HUDEP-2 (cell line): Measurements from ENCODE around the gene SKA3.

Experiments
- DNase-seq, 76 experiments: peaks; one replicate each; lab custom pipeline; 2025; ENCODE audit not compliant: unreplicated experiment in 76 of 76; lab: John Stamatoyannopoulos, UW

Gene SKA3

DNA sequence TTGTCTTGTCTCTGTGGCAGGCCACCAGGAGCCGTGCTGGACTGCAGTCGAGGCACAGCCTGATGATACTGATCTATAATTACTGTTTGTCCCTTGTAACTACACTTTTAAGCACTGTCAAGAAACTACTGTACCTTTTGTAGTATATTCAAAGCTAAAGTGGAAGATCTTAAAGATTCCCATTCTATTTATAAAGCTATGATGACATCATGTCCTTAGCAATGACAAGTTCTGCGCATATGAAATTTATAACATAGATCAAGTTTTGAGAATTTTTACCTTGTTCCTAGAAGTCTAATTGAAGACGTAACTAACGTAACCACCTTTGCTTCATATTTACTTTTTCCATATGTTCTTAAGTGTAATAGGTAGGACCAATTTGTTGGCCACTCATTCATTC lies 58.2 kb downstream of the SKA3 start:
- no peak for DNase-seq

DNA sequence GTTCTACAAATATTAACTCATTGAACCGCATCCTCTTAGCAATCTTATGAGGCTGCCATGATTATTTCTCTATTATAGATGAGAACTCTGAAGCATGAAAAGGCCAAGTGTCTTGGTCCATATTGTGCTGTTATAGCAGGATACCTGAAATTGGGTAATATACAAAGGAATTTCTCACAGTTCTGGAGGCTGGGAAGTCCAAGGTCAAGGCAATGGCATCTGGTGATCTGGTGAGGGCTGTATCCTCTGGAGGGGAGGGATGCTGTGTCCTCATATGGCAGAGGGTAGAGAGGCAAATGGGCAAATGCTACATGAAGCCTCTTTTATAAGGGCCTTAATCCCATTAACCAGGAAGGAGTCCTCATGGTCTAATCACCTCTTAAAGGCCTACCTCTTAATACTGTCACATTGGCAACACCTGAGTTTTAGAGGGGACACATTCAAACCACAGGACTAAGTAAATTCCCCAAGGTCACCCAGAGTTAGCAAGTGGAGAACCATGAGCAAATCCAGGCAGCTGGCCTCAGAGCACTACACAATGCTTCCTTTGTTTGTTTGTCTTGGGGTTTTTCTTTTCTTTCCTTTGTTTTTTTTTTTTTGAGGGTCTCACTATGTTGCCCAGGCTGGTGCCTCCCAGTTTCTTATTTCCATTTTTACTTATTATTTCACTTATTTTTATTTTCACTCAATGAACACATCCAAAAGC lies 59.1 kb downstream of the SKA3 start:
- DNase-seq, result no peak

DNA sequence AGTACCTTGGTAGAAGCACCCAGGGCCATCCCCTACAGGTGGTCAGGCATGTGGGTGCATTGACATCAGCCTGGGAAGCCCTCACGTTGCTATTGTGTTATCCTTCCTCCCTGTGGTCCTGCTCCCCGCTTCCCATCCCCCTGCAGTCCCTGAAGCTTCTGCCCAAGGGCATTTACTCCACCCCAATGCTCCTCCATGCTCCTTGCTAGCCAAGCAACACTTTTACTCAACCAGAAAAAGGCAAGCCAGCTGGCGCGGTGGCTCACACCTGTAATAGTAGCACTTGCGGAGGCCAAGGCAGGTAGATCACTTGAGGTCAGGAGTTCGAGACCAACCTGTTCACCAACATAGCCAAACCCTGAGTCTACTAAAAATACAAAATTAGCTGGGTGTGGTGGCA lies 60.2 kb downstream of the SKA3 start:
- no peak for DNase-seq

DNA sequence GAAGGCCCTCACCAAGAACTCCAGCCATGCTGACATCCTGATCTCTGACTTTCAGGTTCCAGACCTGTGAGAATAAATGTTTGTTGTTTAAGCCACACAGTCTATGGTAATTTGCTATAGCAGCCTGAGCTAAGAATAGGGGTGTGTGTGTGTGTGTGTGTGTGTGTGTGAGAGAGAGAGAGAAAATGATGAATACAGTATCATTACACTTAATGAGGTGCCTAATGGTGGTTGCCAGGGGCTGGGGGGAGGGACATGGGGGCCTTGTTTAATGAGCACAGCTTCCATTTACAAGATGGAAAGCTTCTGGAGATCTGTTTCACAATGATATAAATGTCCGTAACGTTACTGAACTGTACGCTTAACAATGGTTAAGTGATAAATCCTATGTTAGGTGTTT lies 61.1 kb downstream of the SKA3 start:
- no peak for DNase-seq

DNA sequence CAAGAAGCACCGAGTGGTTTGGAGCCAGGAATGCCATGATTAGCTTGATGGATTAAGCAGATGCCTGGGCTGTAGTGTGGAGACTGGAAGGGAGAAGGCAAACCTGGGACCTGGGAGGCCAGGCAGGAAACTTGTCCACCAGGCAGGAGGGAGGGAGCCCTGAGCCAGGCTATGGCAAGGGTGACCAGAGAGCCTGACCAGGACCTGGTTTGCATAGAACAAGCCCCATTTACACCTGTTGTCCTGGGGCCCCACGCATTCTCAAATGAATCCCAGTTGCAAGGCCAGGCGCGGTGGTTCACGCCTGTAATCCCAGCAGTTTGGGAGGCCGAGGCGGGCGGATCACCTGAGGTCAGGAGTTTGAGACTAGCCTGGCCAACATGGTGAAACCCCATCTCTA lies 64.8 kb downstream of the SKA3 start:
- no peak for DNase-seq

DNA sequence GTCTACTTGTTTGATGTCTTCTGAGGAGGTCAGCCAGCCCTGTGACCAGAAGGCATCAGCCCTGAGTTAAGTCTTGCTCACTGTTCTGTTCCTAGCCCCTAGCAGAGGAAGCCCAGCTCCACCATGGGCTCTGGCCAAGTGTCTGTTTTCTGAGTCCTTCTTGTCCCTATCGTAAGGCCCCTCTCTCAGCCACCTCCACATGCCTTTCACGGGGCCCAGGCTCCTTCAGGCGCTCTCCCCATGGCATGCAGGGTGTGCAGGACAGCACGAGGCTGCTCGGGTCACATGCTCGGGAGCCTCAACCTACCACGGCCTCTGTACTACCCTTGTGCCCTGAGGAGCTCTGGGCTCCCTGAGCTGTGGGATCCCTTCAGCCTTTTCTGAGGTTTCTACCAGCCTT lies 67.2 kb downstream of the SKA3 start:
- DNase-seq, result no peak

DNA sequence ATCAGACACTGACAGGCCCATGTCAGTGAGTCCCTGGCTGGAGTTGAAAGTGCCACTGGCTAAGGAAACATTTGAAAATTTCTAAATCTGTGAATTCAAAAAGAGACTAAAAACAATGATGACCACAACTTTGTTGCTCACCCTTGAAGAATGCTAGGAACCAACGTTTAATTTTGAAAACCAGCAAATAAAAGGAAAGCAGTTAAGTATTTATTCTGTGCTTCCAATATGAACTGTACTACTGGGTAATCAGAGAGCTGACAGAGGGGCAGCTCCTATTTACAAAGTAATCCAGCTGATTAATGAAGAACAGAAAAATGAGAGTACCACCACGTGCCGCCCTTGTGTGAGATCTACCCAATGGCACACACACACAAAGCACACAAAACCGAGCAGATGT lies 70.3 kb downstream of the SKA3 start:
- DNase-seq, result no peak

DNA sequence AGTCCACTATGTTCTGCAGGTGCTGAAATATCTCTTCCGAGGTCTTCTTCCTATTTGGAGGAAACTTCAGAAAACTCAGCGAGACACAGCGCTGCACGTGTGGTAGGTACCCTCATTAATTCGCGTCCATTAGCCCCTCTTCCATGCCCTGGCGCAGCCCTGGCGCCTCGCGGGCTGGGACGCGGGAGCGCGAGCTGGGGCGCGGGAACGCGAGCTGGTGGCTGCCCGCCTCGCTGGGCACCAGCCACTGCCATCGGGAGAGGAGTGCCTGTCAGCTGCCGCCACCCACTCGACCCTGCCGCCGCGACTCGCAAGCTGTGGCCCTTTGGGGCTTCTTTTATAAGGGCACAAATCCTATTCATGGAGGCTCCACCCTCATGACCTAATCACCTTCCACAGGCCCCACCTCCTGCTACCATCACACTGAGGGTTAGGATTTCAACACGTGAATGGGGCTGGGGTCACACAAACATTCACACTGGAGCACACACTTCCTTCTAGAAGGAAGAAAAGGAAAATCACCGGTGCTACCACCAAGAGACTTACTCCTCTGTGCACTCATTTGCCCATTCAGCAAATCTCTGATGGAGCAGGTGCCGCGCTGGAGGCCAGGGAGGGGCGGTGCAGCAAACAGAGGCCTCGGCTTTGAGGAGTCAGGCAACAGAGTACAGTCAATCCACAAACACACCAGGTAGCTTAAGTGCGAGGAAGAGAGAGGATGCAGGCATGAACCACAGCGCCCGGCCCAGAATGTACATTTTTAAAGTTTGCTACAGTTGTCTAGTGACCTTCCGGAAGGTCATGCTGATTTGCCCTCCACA lies 71.9 kb downstream of the SKA3 start:
- no peak for DNase-seq
